Upper lobe of left lung (tissue), 6 donors: ENCODE results near the gene OLFML1. TPM values are rescaled to one million over a fixed set of nuclear protein-coding genes. Genes with fewer than 3 reads are reported as not detected.

ENCODE experiments used
- ATAC-seq, 2 donors: fragments of 200-7000 bp; cut with Tn5 transposase; one replicate each; pipeline ENCODE4 v1.9.1; 2022; ENCODE audit warnings: mild to moderate bottlenecking in 2 of 2, moderate library complexity in 2 of 2; ENCODE audit not compliant: low FRiP score in 2 of 2
- DNase-seq, 2 donors: peaks; one replicate each; pipeline ENCODE4 v3.0.0-alpha.2; 2019 to 2020
- H3K27ac ChIP-seq, 4 donors: fragments of 200-600 bp; sonication (generic); one replicate each; pipeline ENCODE4 v1.5.1; 2016 to 2019
- H3K27me3 ChIP-seq, 4 donors: fragments of 200-600 bp; sonication (generic); one replicate each; pipeline ENCODE4 v1.5.1; 2017 to 2019
- H3K36me3 ChIP-seq, 4 donors: fragments of 200-600 bp; sonication (generic); one replicate each; pipeline ENCODE4 v1.5.1; 2016 to 2019
- H3K4me1 ChIP-seq, 4 donors: fragments of 200-600 bp; sonication (generic); one replicate each; pipeline ENCODE4 v1.5.1; 2018 to 2019
- H3K4me3 ChIP-seq, 4 donors: fragments of 200-600 bp; sonication (generic); one replicate each; pipeline ENCODE4 v1.5.1; 2017 to 2019; ENCODE audit warnings: mild to moderate bottlenecking in 2 of 4, moderate library complexity in 1 of 4
- H3K9me3 ChIP-seq, 4 donors: fragments of 200-600 bp; sonication (generic); one replicate each; pipeline ENCODE4 v1.5.1; 2018 to 2019
- CTCF ChIP-seq, 6 experiments: fragments of 450-650 bp in 4 of 6; fragments of 200-600 bp in 2 of 6; sonication (generic) in 2 of 6; IDR thresholded peaks; one replicate each; pipeline ENCODE4 v1.5.1; 2016 to 2019; ENCODE audit warnings: antibody characterized with exemption in 6 of 6
- EP300 ChIP-seq, 4 donors: sonication (generic); formaldehyde crosslinking; IDR thresholded peaks; one replicate each; pipeline ENCODE4 v1.5.1; 2017; ENCODE audit warnings: antibody characterized with exemption in 4 of 4, control low read depth in 2 of 4
- POLR2A ChIP-seq, 4 donors: fragments of 450-650 bp; IDR thresholded peaks; one replicate each; pipeline ENCODE4 v1.5.1; 2016 to 2017; ENCODE audit warnings: antibody characterized with exemption in 4 of 4, mild to moderate bottlenecking in 2 of 4
- POLR2AphosphoS5 ChIP-seq, 2 donors: sonication (generic); formaldehyde crosslinking; IDR thresholded peaks; one replicate each; pipeline ENCODE4 v1.5.1; 2017; ENCODE audit warnings: antibody characterized with exemption in 2 of 2
- WGBS, 2 donors: methylation state at CpG; one replicate each; pipeline ENCODE4 v1.1.5; 2017 to 2018; 5-methylcytosine and 5-hydroxymethylcytosine counted together
- total RNA-seq, 6 donors: library from RNA; depleted of rRNA in 4 of 6; stranded (reverse); fragments of >200 nt in 4 of 6; gene quantifications; one replicate each; pipeline versions ENCODE4 v1.1.0 to v1.2.1, GENCODE V29; 2016 to 2021
- donor health status: DM: no; HTN: no; CAD: no; lungs with moderate emphysema.
- donor health status: DM: no; HTN: yes; CAD: no; lungs with severe emphysema.

The OLFML1 gene
- total RNA-seq, 6 donors from 2014 or later, result 1.6 to 34.2 (median 4.6) TPM

GRCh38 chr11:7439746-7440320 lies 45.5 kb upstream of the OLFML1 start:
- 80 to 81% methylated on average over 2 to 3 of the region's 3 CpGs for WGBS, 2 donors
- Histone ChIP-seq H3K27me3 (no peaks in the 10 kb centered on the region), H3K27ac (no peak overlapping the region), H3K4me1 (peaks cover 0 to 3% (median 0%) of the 10 kb centered on the region in 4 donors), H3K36me3 (no peaks in the 10 kb centered on the region), H3K9me3 (no peaks in the 10 kb centered on the region), H3K4me3 (no peak overlapping the region)
- DNase-seq, result no peak
- ATAC-seq, result no peak
- TF ChIP-seq EP300 (IDR thresholded peaks at IDR 0.05) (no peak), POLR2A (IDR thresholded peaks at IDR 0.05) (no peak), CTCF (IDR thresholded peaks at IDR 0.05) (no peak), POLR2AphosphoS5 (IDR thresholded peaks at IDR 0.05) (no peak)

- WGBS, 2 donors, result 28 to 29% methylated on average over 6 of the region's 6 CpGs
- H3K36me3 ChIP-seq, result no peaks in the 10 kb centered on the region
- ATAC-seq (peak; percentile 75 to 88), DNase-seq (peak in 1 of 2 donors; percentile 63)
- H3K4me3 ChIP-seq, result no peak overlapping the region
- no peaks in the 10 kb centered on the region for H3K4me1 ChIP-seq
- no peaks in the 10 kb centered on the region for H3K9me3 ChIP-seq
- TF ChIP-seq POLR2AphosphoS5 (IDR thresholded peaks at IDR 0.05) (no peak), EP300 (IDR thresholded peaks at IDR 0.05) (no peak), CTCF (IDR thresholded peaks at IDR 0.05) (peak; percentile 54 to 69 (median 64)), POLR2A (IDR thresholded peaks at IDR 0.05) (no peak)
- H3K27ac ChIP-seq, result no peak overlapping the region
- H3K27me3 ChIP-seq, result peaks cover 0 to 5% (median 0%) of the 10 kb centered on the region in 4 donors
These were observed 42.6 kb upstream of the OLFML1 start for GRCh38 chr11:7442588-7443215.

- H3K4me1 ChIP-seq, result no peaks in the 10 kb centered on the region
- H3K27ac ChIP-seq, result no peak overlapping the region
- 65 to 73% methylated on average over 6 of the region's 6 CpGs for WGBS, 2 donors
- TF ChIP-seq CTCF (IDR thresholded peaks at IDR 0.05) (no peak), EP300 (IDR thresholded peaks at IDR 0.05) (no peak), POLR2A (IDR thresholded peaks at IDR 0.05) (no peak), POLR2AphosphoS5 (IDR thresholded peaks at IDR 0.05) (no peak)
- no peaks in the 10 kb centered on the region for H3K9me3 ChIP-seq
- ATAC-seq, result no peak
- no peak overlapping the region for H3K4me3 ChIP-seq
- no peak for DNase-seq
- H3K27me3 ChIP-seq, result peaks cover 0 to 5% (median 0%) of the 10 kb centered on the region in 4 donors
- no peaks in the 10 kb centered on the region for H3K36me3 ChIP-seq
These were observed 41.0 kb upstream of the OLFML1 start for GRCh38 chr11:7444091-7444981.

GRCh38 chr11:7445564-7445963 lies 39.7 kb upstream of the OLFML1 start:
- ATAC-seq (no peak), DNase-seq (no peak)
- Histone ChIP-seq H3K4me1 (no peaks in the 10 kb centered on the region), H3K36me3 (no peaks in the 10 kb centered on the region), H3K9me3 (no peaks in the 10 kb centered on the region), H3K27ac (no peak overlapping the region), H3K4me3 (no peak overlapping the region), H3K27me3 (peaks cover 0 to 5% (median 0%) of the 10 kb centered on the region in 4 donors)
- WGBS, 2 donors, result 82 to 92% methylated on average over 3 to 5 of the region's 5 CpGs
- TF ChIP-seq CTCF (IDR thresholded peaks at IDR 0.05) (no peak), POLR2A (IDR thresholded peaks at IDR 0.05) (no peak), POLR2AphosphoS5 (IDR thresholded peaks at IDR 0.05) (no peak), EP300 (IDR thresholded peaks at IDR 0.05) (no peak)
